ENCODE results near the gene ELOVL1.

GRCh38 chr1:43345120-43345519 lies 22.7 kb downstream of the ELOVL1 start:
- TF ChIP-seq CTCF (IDR thresholded peaks at IDR 0.05): no peak
- TF ChIP-seq POLR2A (IDR thresholded peaks at IDR 0.05): no peak
